Measurements from ENCODE around the gene SLC66A2.

Gene SLC66A2

GRCh38 chr18:79935499-79935898, 16.0 kb downstream of the SLC66A2 start:
- DNase-seq, result no peak

- DNase-seq, result no peak
Observed at GRCh38 chr18:79935098-79935480, 16.4 kb downstream of the SLC66A2 start.

- DNase-seq, result no peak
Observed at GRCh38 chr18:79934311-79935097, 16.9 kb downstream of the SLC66A2 start.

DNA sequence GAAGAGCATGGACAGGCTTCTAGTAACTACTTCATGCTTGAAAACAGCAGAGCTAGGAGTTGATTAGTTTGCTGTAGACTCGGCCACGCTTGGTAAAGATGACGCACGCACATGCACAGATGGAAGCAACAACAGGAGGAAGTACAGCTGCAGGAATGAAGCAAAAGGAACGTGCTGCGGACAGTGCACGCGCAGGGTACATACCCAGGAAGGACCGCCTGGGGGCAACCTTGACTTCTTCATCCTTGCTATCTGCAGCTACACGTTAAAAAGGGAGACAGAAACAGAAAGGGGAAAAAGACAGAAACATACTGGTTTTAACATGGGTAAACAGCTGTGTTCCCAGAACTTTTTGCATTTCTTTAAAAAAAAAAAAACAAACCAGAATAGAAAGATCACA, 17.7 kb downstream of the SLC66A2 start:
- DNase-seq, result no peak

- DNase-seq, result no peak
Observed at GRCh38 chr18:79932907-79933306, 18.5 kb downstream of the SLC66A2 start.

DNA sequence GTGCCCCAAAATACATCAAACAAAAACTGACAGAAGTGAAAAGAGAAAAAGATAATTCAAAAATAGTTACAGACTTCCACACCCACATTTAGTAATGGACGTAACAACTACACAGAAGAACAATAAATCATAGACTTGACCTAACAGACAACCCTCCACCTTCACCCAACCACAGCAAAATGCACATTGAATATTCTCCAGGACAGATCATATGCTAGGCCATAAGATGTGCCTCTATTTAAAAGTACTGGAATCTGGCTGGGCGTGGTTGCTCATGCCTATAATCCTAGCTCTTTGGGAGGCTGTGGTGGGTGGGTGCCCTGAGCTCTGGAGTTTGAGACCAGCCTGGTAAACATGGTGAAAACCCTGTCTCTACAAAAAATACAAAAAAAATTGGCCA, 20.0 kb downstream of the SLC66A2 start:
- DNase-seq, result no peak

- no peak for DNase-seq
Observed at GRCh38 chr18:79930020-79930642, 21.3 kb downstream of the SLC66A2 start.

DNA sequence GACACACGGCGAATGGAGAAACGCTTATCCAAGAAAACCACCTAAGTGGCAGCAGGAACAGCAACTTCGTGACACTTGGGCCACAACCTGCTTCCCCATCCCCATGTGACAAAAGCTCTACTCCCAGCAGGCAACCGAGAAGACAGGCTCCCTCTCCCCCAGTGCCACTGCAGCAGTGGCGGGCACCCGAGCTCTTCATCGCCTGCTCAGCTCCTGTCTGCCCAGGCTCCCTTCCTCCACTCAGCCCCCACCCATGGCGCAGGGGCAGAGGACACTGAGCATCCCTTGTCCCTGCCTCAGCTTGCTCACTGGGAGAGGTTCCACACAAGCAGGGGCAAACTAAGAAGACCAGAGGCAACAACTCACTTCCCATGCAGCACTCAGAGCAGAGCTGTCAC, 22.9 kb downstream of the SLC66A2 start:
- DNase-seq, result no peak

DNA sequence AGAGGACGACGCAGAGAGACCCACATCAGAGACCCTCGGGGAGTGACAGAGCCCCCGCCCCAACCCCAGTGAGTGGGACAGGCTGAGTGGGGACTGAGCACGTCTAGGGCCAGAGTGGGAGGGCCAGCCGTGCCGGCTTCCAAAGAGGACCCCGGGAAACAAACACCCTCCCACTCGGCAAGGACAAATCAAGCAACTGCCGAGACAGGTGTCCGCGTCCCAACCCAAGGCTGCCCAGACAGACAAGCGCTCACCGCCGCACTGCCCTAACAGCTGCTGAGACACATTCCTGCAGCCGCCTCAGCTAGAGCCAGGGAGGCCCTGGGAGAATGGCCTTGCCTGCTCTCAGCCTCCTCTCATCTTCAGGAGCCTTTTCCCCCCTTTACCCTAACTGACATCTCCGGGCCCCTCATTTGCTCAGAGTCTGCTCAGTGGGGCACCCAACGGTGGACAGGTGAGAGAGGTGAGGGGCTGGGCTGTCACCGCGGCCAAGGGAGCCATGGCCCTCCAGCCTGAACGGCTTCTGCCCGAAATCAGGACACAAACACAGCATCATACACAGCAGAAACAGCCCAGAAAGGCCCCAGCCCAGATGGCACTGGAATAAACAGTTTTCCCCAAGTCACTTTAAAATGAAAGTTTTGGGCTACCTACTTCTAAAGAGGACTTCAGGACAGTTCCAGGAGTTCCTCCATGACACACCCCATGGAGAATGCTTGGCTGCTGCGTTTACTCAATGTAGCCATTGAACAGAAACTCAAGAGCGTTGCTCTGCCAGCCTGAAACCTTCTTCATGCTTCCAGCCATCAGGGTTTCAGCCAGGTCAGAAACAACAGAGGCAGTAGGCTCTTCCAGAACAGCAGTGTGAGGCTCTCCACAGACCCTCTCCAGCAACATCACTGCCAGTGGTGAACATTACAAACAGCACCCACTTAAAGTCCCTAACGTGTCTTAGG, 23.6 kb downstream of the SLC66A2 start:
- DNase-seq, result no peak

DNA sequence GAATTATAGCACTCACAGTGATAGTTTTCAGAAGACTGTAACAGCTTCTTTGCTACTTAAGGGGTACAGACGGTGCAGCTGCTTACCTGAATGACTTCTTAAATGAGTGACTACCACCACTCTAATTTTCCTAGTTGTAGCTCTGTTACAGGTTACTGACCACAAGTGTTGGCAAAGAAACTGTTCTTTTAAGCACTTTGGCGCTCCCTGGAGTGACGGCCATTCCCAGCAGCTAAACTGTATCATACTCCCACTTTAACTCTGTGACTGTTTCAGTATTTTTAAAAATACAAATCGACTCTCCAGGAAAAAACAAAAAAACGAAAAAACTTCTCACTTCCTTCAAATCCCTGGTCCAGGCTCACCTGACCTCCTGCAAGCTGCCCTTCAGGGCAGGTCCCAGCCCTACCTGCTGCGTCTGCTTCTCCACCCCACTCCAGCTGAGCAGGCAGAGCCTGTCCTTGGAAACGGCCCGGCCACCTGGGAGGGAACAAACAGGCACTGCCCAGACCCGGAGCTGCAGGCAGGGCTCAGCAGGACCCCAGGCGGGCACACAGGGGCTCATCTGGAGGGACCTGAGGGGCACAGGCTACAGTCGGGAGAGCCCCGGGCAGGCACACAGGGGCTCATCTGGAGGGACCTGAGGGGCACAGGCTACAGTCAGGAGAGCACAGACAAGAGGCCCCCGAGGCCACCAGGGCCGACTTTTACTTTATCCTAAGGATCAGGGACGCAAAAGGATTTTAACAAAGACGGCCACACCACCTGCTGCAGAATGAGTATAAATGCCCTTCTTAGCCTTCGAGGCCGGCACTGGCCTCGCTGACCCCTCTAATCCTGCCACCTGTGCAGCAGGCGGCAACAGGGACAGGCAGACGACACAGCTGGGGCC, 24.5 kb downstream of the SLC66A2 start:
- no peak for DNase-seq

DNA sequence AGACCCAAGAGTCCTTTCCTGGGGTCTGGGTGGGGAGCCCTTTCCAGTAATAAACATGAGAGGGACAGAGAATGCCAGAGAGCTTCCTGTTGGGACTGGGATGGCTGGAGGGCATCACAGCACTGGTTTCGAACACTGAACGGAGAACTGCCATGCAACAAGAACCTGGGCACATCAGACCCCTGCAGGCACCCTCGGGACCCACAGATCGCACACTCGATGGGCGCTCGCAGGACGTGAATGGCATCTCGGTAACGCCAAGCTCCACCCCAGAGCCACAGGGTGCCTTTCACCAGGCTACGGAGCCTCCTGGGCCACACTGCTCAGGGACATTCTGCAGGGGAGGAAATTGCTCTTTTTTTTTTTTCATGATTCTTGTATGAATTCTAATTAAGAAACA, 25.1 kb downstream of the SLC66A2 start:
- DNase-seq, result no peak

GRCh38 chr18:79924814-79925731, 26.4 kb downstream of the SLC66A2 start:
- no peak for DNase-seq

- no peak for DNase-seq
Observed at GRCh38 chr18:79923896-79924585, 27.4 kb downstream of the SLC66A2 start.

DNA sequence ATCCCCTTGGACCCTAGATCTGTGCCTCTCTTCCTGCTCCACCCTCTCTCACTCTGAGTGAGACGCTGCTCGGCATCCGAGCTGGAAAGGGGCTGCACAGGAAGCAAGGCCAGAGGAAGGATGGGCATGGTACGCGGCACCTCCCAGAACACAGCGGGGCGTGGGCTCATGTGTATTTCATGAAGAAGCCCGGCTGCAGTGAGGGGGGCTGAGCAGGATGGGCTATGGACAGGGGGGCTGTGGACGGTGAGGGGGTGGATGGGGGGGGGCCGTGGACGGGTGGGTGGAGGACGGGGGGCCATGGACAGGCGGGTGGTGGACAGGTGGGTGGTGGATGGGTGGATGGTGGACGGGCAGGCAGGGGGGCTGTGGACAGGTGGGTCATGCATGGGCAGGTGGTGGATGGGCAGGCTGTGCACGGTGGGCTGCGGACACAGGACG, 28.5 kb downstream of the SLC66A2 start:
- no peak for DNase-seq

- DNase-seq, result no peak
Observed at GRCh38 chr18:79921984-79922965, 29.2 kb downstream of the SLC66A2 start.

- DNase-seq, result no peak
Observed at GRCh38 chr18:79919089-79919488, 32.4 kb downstream of the SLC66A2 start.

DNA sequence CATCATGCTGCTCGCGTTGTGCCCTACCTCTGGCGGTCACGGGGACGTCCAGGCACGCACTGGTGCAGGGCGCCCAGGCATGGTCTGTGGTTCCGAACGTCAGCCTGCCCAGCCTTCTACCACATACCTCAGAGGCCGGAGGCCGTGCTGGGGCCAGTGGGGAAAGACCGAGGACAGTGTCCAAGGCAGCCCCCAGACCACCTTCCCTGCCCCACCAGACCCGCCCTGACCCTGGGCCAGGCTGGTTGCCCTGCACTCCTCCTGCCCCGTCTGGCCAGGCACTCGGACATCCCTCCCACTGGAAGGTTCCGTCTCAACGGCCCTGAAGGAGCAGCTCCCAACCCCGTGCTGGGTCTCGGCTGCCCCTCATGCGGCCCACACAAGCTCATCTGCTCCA, 32.8 kb downstream of the SLC66A2 start:
- no peak for DNase-seq

DNA sequence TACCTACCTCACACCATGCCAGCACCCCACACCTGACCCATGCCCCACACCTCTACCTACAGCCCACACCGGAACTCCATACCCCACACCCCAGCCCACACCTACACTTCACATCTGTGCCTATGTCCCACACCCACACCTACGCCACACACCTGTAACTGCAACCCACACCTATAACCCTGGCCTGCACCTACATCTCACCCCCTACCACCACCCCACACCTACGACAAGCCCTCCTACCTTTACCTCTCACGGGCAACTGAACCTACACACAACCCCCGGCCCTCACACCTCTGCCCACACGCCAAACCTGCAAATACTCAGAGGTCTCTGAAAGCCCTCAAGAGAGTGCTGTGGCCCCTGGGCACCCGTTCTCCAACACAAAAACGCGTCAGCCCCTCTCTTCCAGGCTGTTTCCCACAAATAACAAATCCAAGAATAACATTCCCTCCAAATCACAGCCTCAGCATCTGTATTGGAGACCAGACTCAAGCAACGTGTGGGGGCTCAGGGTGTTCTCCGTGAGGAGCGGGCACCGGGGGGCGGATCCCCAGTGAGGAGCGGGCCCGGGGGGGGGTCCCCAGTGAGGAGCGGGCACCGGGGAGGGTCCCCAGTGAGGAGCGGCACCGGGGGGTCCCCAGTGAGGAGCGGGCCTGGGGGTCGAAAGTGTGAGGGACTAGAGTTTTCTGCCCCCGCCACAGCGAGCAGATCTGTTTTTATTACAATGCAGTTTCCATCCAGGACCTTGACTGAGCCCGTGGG, 33.4 kb downstream of the SLC66A2 start:
- DNase-seq, result no peak
